Stimulated activated naive B cell treated with anti-CD40 and anti-IgM and Interleukin-4, amounts not matched to agents 10 μg/mL and 1 μg/mL and 100 μg/mL, for 72 hours (primary cell): ENCODE results near the gene FAH.

Experiments used
- ATAC-seq, 2 donors: fragments of 150-1000 bp; cut with Tn5 transposase; replicated peaks; 2 replicates each; pipeline ENCODE4 v1.10.0; 2021; ENCODE audit warnings: moderate library complexity in 1 of 2
- DNase-seq: peaks from one replicate; pipeline ENCODE4 v3.0.0; 2021
- H3K27ac Mint-ChIP-seq: one replicate; pipeline ENCODE4 v1.8.0; 2022; ENCODE audit warnings: mild to moderate bottlenecking, mixed read lengths
- H3K27me3 Mint-ChIP-seq, 2 donors: one replicate each; pipeline ENCODE4 v1.8.0; 2022; ENCODE audit warnings: mixed read lengths in 2 of 2
- H3K36me3 Mint-ChIP-seq, 2 donors: one replicate each; pipeline ENCODE4 v1.8.0; 2022; ENCODE audit warnings: mixed read lengths in 2 of 2, mild to moderate bottlenecking in 1 of 2
- H3K4me1 Mint-ChIP-seq, 2 donors: one replicate each; pipeline ENCODE4 v1.8.0; 2022; ENCODE audit warnings: mixed read lengths in 2 of 2, mild to moderate bottlenecking in 1 of 2
- H3K4me3 Mint-ChIP-seq, 2 donors: one replicate each; pipeline ENCODE4 v1.8.0; 2022; ENCODE audit warnings: mild to moderate bottlenecking in 2 of 2, mixed read lengths in 2 of 2, moderate library complexity in 1 of 2
- H3K9me3 Mint-ChIP-seq, 2 donors: one replicate each; pipeline ENCODE4 v1.8.0; 2022; ENCODE audit warnings: mixed read lengths in 2 of 2, mild to moderate bottlenecking in 1 of 2

Gene FAH

DNA sequence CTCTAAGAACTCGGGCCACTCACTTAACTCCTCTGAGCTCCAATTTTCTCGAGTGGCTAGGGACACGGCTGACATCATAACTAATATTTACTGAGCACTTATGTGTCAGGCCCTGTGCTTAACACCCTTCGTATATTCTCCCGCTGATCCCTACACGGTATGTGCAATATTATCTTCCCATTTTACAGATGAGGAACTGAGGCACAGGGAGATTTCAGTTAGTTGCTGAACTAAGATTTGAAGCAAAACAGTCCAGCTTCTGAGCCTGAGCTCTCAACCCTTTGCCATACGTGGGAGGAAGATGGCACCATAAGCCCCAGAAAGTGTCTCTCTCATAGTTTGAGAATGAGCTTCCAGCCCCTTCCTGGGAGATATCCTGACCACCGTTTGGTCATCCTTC lies 19.6 kb downstream of the FAH start:
- no peak for ATAC-seq
- no peak overlapping the region for H3K4me3 Mint-ChIP-seq
- H3K27me3 Mint-ChIP-seq, result no peaks in the 10 kb centered on the region
- peaks cover 2 to 5% of the 10 kb centered on the region in 2 donors for H3K4me1 Mint-ChIP-seq
- peaks cover 14 to 38% of the 10 kb centered on the region in 2 donors for H3K36me3 Mint-ChIP-seq
- H3K9me3 Mint-ChIP-seq, result no peaks in the 10 kb centered on the region
- DNase-seq, result no peak
- no peak overlapping the region for H3K27ac Mint-ChIP-seq

DNA sequence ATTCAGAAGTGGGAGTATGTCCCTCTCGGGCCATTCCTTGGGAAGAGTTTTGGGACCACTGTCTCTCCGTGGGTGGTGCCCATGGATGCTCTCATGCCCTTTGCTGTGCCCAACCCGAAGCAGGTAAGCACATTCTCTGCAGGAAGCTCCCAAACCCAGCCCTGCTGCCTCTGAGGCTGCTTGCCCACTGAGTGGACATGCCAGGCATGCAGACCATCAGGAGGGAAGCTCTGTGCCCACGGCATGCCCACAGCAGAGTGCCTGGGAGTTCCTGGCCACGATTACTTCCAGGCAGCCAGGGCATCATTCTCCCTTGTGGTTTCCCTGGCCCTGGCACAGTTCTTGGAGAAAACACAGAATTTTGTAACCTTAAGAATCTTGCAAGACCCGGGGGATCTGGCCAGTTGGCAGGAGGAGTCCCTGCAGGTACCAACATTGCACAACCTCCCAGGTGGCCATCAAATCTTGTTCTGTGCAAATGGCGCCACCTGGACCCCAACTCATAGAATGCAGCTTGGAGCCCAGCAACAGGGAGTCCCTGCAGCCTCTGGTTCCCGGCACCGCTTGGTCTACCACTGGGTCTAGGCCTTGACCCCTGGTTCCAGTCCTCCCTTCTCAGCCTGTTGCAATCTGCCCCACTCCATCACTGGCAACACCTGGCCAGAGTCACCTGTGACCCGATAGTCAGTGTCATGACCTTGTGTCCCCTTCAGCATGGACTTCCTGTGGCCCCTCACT lies 20.4 kb downstream of the FAH start:
- DNase-seq (peak; percentile 64), ATAC-seq (peak; percentile 90 to 98)
- Mint-ChIP-seq H3K4me1 (peaks cover 2 to 5% of the 10 kb centered on the region in 2 donors), H3K27me3 (no peaks in the 10 kb centered on the region), H3K4me3 (no peak overlapping the region), H3K36me3 (peaks cover 14 to 34% of the 10 kb centered on the region in 2 donors), H3K9me3 (no peaks in the 10 kb centered on the region), H3K27ac (no peak overlapping the region)

DNA sequence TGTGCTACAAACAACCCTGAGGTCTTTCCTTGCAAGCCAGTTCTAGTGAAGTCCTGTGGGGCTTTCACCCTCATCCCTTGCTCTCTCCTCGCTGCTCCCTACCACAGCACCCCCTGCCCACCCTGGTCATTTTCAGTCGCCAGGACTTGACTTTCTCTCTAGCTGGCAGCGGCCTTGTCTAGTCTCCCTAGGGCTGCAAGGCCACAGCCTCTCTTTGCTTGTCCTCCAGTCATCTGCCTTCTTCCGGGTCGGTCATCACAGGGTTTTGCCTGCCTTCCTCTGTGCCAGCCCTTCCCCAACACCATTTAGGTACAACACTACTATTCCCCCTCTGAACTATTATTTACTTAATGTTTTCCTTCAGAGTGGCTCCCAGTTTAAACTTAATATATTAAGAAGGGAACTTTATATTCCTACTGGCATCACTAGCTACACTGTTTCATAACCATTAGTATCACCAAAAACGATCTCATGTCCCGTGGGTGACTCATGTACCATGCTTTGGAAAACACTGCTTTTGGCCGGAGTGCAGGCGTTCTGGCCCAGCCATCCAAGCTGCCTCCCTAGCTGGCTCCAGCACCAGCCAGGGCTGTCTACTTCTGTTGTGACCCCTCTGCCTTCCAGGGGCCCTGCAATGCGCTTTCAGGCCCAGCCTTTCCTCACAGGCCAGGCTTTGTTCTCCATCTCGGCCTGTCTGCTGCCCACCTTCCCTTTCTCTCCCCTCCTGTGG lies 21.4 kb downstream of the FAH start:
- DNase-seq (no peak), ATAC-seq (no peak)
- no peaks in the 10 kb centered on the region for H3K9me3 Mint-ChIP-seq
- H3K36me3 Mint-ChIP-seq, result peaks cover 18 to 36% of the 10 kb centered on the region in 2 donors
- H3K27me3 Mint-ChIP-seq, result no peaks in the 10 kb centered on the region
- no peak overlapping the region for H3K27ac Mint-ChIP-seq
- peaks cover 5% of the 10 kb centered on the region in 2 donors for H3K4me1 Mint-ChIP-seq
- H3K4me3 Mint-ChIP-seq, result no peak overlapping the region

DNA sequence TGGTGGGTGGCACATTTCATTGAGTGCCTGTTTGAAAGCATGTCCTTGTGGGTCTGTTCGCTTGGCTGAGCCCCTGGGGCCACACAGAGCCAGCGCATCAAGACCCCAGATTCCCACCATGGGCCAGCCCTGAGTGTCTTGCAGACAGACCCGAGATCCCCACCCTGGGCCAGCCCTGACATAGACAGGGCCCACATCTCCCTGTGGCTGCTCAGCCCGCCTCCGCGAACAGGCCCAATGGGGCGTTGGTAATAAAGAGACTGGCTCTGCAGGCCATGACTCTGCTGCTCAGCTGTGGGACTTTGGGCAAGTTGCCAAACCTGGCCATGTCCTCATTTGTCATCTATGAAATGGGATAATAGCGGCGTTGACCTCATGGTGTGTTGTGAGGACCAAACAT lies 22.6 kb downstream of the FAH start:
- peaks cover 5% of the 10 kb centered on the region in 2 donors for H3K4me1 Mint-ChIP-seq
- H3K4me3 Mint-ChIP-seq, result no peak overlapping the region
- ATAC-seq (no peak), DNase-seq (no peak)
- H3K36me3 Mint-ChIP-seq, result peaks cover 20 to 45% of the 10 kb centered on the region in 2 donors
- H3K27ac Mint-ChIP-seq, result no peak overlapping the region
- no peaks in the 10 kb centered on the region for H3K9me3 Mint-ChIP-seq
- H3K27me3 Mint-ChIP-seq, result no peaks in the 10 kb centered on the region

DNA sequence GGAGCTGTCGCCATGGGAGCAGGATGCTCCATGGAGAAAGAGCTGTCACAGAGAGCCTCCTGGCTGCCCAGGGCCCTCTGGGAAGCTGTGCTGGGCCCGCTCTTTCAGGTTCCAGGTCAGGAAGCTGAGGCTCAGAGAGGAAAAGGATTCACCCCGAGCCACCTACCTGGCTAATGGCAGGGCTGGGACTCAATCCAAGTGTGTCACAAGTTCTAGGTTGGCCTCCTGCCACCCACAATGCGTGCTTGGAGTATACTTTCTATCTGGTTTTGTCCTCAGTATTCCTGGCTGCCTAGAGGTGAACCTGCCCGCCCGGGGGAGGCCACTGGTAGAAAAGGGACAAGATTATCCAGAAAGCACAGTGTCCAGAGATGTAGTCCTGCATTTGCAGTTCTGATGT lies 23.6 kb downstream of the FAH start:
- H3K36me3 Mint-ChIP-seq, result peaks cover 15 to 46% of the 10 kb centered on the region in 2 donors
- no peak overlapping the region for H3K4me3 Mint-ChIP-seq
- H3K4me1 Mint-ChIP-seq, result peaks cover 5% of the 10 kb centered on the region in 2 donors
- no peaks in the 10 kb centered on the region for H3K9me3 Mint-ChIP-seq
- no peaks in the 10 kb centered on the region for H3K27me3 Mint-ChIP-seq
- DNase-seq (no peak), ATAC-seq (no peak)
- H3K27ac Mint-ChIP-seq, result no peak overlapping the region

DNA sequence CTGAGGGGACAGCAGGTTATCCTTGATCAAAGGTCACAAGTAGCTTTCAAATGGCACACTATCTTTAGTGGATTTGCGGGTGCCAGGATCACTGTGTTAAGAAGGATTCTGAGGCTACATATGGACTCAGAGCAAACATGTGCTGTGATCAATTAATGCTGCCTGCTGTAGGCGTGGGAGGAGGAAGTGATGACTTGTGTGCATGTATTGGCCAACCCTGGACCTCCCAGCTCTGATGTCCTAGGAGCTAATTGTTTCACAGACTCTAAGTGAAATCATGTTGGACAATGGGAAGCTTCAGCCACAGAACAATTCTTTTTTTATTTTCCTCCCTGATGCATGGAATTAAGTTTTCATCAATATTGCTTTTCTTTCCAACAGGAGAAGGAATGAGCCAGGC lies 24.4 kb downstream of the FAH start:
- ATAC-seq, result no peak
- H3K27me3 Mint-ChIP-seq, result no peaks in the 10 kb centered on the region

DNA sequence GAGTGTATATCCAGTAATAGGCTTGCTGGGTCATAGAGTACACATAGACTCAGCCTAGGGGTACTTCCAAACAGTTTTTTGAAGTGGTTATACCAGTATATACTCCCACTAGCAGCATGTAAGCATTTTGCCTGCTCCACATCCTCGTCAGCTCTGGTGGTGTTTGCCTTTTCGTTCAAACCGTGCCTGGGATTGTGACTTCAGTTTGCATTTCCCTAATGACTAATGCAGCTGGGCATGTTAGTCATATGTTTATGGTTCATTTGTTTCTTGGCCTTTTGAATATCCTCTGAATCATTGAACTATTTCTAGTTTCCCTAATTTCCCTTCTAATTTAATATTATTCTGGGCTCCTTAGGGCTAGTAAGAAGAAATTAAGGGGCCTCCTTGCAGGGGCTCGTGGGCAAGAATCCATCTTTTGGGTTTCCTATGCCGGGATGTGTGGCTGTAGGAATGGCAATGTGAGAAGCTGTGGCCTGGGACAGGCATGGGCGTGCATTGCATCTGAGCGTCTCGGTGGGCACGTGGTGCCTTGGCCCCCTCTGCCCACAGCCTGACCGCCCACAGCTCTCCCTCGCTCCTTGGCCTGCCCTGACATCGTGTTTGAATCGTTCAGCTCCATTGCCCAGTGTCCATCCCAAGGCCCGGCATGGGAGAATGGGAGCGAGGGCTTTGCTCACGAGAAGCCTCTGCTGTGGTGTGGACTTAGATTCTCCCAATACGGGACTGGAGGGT lies 26.4 kb downstream of the FAH start:
- H3K27ac Mint-ChIP-seq, result no peak overlapping the region
- H3K36me3 Mint-ChIP-seq, result peaks cover 17 to 59% of the 10 kb centered on the region in 2 donors
- H3K4me1 Mint-ChIP-seq, result peaks cover 0 to 3% of the 10 kb centered on the region in 2 donors
- no peaks in the 10 kb centered on the region for H3K9me3 Mint-ChIP-seq
- no peak for DNase-seq
- peak; percentile 56 to 65 for ATAC-seq
- no peaks in the 10 kb centered on the region for H3K27me3 Mint-ChIP-seq
- no peak overlapping the region for H3K4me3 Mint-ChIP-seq

More for the DNA sequence above, 24.4 kb downstream of the FAH start:
- Mint-ChIP-seq H3K36me3 (peaks cover 12 to 47% of the 10 kb centered on the region in 2 donors), H3K4me1 (peaks cover 5% of the 10 kb centered on the region in 2 donors), H3K9me3 (no peaks in the 10 kb centered on the region), H3K27ac (no peak overlapping the region), H3K4me3 (no peak overlapping the region)
- no peak for DNase-seq

DNA sequence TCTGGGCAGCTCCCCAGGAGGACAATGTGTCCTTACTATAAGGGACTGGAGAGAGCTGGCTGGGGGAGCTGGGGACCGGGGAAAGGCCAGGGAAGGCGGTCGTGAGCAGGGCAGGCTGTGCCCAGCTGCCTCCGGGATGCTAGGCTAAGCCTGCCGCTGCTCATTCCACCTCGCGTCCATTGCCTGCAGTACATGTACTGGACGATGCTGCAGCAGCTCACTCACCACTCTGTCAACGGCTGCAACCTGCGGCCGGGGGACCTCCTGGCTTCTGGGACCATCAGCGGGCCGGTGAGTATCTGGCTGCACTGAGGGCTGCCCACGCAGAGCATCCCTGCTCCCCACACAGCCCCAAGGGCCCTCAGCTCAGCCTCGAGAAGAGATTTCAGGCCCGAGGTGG lies 27.1 kb downstream of the FAH start:
- Mint-ChIP-seq H3K27me3 (no peaks in the 10 kb centered on the region), H3K9me3 (no peaks in the 10 kb centered on the region), H3K27ac (no peak overlapping the region), H3K4me3 (no peak overlapping the region), H3K4me1 (peaks cover 0 to 3% of the 10 kb centered on the region in 2 donors), H3K36me3 (peaks cover 21 to 64% of the 10 kb centered on the region in 2 donors)
- DNase-seq (no peak), ATAC-seq (no peak)

DNA sequence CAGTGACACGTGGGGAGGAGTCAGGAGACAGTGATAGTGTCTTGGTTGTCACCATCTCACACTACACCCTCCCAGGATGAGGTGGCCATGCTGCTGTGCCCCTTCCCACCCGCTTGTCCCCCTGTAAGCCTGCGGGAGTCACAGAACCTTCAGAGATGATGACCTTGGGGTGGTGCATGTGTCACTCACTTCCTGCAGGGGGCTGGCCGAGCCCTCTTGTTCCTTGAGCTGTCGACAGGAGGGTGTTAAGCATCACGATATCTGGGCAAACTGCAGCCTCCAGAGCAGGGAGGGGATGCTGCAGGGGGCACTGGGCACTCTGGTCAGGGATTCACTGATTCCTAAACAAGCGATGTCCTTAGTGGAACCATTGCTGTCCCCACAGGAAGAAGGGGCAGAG lies 27.7 kb downstream of the FAH start:
- H3K27me3 Mint-ChIP-seq, result no peaks in the 10 kb centered on the region
- H3K9me3 Mint-ChIP-seq, result peaks cover 0 to 3% of the 10 kb centered on the region in 2 donors
- no peak overlapping the region for H3K27ac Mint-ChIP-seq
- peaks cover 26 to 68% of the 10 kb centered on the region in 2 donors for H3K36me3 Mint-ChIP-seq
- no peak for ATAC-seq
- DNase-seq, result no peak
- no peak overlapping the region for H3K4me3 Mint-ChIP-seq
- peaks cover 0 to 3% of the 10 kb centered on the region in 2 donors for H3K4me1 Mint-ChIP-seq

DNA sequence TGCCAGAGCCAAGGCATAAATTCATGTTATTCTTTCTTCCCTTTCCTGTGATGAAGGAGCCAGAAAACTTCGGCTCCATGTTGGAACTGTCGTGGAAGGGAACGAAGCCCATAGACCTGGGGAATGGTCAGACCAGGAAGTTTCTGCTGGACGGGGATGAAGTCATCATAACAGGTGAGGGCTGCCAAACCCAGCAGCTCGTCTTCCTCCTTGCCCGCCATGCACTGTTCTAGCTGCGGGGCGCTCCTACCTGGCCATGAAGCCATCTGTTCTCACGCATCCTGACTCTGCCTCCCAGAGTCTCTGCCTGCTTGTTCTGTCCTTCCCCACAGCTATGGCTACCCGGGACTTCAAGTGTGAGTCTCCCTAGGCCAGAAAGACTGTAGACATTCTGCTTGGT lies 28.2 kb downstream of the FAH start:
- peaks cover 0 to 3% of the 10 kb centered on the region in 2 donors for H3K9me3 Mint-ChIP-seq

DNA sequence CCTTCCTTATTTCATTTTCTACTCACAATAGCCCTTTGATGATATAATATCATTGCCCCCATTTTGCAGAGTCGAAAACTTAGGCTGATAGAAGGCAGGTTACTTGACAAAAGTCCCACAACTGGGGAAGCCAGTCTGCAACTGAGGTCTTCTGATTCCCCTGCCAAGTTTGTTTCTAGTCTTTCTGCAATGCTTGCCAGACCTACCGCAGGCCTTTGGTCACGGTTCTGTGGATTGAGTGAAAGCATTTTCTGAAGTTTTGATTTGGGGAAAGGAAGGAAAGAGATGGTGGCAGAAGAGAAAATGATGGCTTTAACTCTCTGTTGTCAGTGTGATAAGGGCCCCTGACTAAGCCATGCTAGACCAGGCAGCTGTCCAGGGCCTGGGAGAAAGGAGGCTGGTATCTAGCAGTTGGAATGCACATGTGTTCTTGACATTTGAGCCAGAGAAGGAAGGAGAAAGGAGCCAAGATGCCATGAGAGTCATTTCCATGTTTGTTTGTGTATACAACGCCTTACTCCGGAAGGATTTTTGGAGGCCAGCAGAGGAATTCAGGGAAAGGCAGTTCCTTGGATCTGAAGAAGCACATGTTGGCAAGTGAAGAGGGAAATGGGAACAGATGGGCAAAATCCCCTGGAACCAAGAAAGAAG lies 29.9 kb downstream of the FAH start:
- no peak for ATAC-seq
- H3K4me1 Mint-ChIP-seq, result peaks cover 0 to 3% of the 10 kb centered on the region in 2 donors
- H3K9me3 Mint-ChIP-seq, result peaks cover 0 to 3% of the 10 kb centered on the region in 2 donors
- no peak overlapping the region for H3K4me3 Mint-ChIP-seq
- no peaks in the 10 kb centered on the region for H3K27me3 Mint-ChIP-seq
- H3K27ac Mint-ChIP-seq, result no peak overlapping the region
- DNase-seq, result no peak
- H3K36me3 Mint-ChIP-seq, result peaks cover 46 to 76% of the 10 kb centered on the region in 2 donors

More for the DNA sequence above, 28.2 kb downstream of the FAH start:
- ATAC-seq (no peak), DNase-seq (no peak)
- Mint-ChIP-seq H3K27ac (peak overlapping the region; percentile 68), H3K4me1 (peaks cover 0 to 3% of the 10 kb centered on the region in 2 donors), H3K36me3 (peaks cover 31 to 68% of the 10 kb centered on the region in 2 donors), H3K27me3 (no peaks in the 10 kb centered on the region), H3K4me3 (no peak overlapping the region)

DNA sequence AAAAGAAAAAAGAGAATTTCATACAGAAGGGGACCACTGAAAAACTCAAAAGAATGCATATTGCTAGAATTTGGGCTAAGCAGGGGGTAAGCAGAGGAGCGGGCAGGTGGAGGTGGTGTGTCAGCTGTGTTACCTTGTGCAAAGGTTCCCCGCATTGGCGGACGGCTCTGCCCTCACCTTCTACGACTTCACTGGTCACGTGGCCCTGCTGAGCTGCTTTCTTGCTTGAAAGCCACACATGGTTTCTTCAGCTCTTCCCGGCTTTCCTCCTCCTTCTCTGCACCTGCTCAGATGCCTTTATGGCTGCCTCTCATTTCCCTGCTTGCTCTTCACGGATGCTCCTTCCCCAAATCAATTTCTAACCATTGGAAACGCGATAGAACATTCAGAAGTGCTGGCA lies 30.5 kb downstream of the FAH start:
- H3K36me3 Mint-ChIP-seq, result peaks cover 48 to 78% of the 10 kb centered on the region in 2 donors

DNA sequence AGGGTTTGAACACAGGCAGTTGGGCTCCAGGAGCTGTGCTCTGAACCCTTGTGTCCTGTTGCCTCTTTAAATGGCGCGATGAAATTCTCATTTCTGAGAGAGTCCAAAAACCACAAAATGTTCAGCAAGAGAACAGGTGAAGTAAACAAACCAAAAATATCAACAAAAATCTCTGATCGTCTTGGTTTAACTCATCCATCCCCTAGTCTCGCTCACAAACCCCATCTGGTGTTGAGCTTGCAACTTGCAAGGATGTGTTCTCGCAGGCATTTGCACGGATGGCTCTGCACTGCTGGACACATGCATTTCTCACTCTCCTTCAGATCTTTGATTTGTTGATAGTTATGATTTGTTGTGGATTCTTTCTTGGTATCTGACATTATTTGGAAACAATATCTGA lies 31.1 kb downstream of the FAH start:
- no peak overlapping the region for H3K4me3 Mint-ChIP-seq
- DNase-seq (no peak), ATAC-seq (no peak)
- peaks cover 0 to 3% of the 10 kb centered on the region in 2 donors for H3K9me3 Mint-ChIP-seq
- H3K27me3 Mint-ChIP-seq, result no peaks in the 10 kb centered on the region
- H3K27ac Mint-ChIP-seq, result no peak overlapping the region
- H3K4me1 Mint-ChIP-seq, result peaks cover 0 to 2% of the 10 kb centered on the region in 2 donors
- H3K36me3 Mint-ChIP-seq, result peaks cover 47 to 76% of the 10 kb centered on the region in 2 donors

More for the DNA sequence above, 30.5 kb downstream of the FAH start:
- DNase-seq (no peak), ATAC-seq (no peak)
- H3K27me3 Mint-ChIP-seq, result no peaks in the 10 kb centered on the region
- peaks cover 0 to 3% of the 10 kb centered on the region in 2 donors for H3K4me1 Mint-ChIP-seq
- H3K27ac Mint-ChIP-seq, result no peak overlapping the region
- H3K9me3 Mint-ChIP-seq, result peaks cover 0 to 3% of the 10 kb centered on the region in 2 donors
- H3K4me3 Mint-ChIP-seq, result no peak overlapping the region

DNA sequence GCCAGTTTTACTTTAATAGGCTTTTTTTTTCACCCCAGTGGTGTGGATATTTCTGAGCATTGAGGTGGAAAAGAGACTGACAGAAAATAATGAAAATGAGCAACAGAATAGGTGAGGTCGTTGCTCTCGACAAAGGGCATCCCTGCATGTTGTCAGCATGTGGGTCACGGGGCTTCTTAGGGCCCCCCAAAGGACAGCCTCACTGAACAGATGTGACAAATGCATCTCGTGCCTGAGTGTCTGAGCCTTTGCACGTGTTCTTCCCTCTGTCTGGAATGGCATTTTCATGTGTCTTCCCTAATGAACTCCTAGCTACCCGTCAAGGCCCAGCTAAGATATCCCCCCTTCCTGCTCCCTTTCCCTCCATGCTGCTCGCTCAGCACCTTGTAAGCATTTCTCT lies 31.8 kb downstream of the FAH start:
- DNase-seq, result no peak
- Mint-ChIP-seq H3K4me3 (no peak overlapping the region), H3K4me1 (no peaks in the 10 kb centered on the region), H3K27ac (no peak overlapping the region), H3K36me3 (peaks cover 44 to 69% of the 10 kb centered on the region in 2 donors), H3K27me3 (no peaks in the 10 kb centered on the region), H3K9me3 (peaks cover 0 to 3% of the 10 kb centered on the region in 2 donors)
- no peak for ATAC-seq
